HG03025 (cell line): ENCODE results near the gene FAM20C.
"Not testable (repeated sequence)": the region's sequence is repeated elsewhere in the genome, so short reads cannot be mapped to it uniquely, and the experiment has no call there.

Experiments
- ATAC-seq: cut with Tn5 transposase; IDR thresholded peaks from one replicate; pipeline ENCODE4 v1.9.1; 2021; ENCODE audit warnings: mild to moderate bottlenecking, moderate library complexity; ENCODE audit not compliant: unreplicated experiment, low FRiP score

FAM20C gene

DNA sequence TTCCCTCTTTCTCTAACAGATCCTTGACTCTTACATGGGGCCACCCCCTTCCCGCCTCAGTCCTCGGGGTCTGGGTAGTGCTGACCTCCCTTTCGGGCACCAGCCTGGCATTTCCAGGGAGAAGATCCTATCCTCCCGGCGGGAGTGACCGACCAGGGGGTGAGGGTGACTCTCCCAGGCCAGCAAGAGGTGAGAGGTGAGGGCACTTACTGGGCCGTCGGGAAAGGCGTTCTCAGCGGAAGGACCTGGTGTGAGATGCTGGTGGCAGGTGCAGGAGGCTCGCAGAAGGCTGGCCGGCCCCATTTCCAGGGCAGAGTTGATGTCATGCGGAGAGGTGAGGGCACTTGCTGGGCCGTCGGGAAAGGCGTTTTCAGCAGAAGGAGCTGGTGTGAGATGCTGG, 93.4 kb downstream of the FAM20C start:
- no peak for ATAC-seq

DNA sequence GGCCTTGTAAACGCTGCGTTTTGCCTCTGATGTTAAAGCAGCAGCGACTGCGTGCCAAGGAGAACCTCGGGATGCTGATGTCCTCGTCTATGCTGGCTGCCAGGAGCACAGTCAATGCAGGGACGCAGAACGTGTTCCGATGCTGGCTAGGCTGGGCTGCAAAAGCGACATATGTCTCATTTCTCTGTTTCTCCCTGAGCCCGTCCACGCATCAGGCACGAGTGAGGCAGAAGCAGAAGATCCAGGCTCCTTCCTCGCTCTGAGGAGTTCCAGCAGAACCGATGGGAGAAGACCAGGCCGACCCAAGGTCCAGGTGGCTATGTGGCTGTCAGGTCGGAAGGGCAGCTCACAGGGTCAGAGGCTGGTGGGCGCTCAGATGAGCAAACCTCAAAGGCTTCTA, 93.9 kb downstream of the FAM20C start:
- no peak for ATAC-seq

DNA sequence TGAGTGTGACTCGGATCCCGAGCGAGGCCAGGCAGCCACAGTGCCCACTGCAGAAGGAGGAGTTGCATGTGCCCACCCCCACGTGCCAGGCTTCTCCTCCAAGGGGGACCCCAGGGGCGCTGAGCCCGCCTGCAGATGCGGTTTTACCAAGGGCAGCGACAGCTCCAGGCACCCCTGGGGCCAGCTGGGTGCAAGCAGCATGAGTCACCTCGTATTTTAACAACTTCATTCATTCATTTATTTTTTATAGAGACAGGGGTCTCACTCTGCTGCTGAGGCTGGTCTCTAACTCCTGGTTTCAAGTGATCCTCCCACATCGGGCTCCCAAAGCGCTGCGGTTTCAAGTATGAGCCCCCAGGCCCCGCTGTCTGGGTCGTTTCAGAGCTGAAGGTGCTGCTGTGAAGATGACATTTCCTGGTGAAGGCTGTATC, 96.3 kb downstream of the FAM20C start:
- no peak for ATAC-seq

DNA sequence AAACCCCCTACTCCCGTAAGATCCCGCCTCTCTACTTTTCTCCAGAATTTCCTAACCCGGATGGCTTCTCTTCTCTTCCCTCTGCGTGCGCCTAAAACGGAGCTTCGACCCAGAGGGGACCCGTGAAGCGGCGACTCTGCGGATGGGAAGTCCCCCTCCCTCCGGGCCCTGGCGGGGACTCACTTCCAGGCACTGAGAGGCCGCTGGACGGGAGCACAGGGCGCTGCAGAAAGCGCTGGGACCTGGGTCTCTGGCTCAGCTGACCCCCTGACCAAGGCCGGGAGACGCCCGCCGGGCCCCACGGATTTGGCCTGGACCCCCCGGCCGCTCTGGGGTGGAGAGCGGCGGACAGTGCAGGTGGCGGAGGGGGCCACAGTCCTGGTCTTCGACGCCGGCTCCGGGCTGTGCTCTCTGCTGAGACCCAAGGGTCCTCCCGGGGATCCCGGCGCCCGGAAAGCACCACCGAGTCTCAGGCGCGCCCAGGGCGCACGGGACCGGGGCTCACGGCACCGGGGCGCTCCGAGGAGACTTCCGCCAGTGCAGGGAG, 96.9 kb downstream of the FAM20C start:
- ATAC-seq, result no peak

DNA sequence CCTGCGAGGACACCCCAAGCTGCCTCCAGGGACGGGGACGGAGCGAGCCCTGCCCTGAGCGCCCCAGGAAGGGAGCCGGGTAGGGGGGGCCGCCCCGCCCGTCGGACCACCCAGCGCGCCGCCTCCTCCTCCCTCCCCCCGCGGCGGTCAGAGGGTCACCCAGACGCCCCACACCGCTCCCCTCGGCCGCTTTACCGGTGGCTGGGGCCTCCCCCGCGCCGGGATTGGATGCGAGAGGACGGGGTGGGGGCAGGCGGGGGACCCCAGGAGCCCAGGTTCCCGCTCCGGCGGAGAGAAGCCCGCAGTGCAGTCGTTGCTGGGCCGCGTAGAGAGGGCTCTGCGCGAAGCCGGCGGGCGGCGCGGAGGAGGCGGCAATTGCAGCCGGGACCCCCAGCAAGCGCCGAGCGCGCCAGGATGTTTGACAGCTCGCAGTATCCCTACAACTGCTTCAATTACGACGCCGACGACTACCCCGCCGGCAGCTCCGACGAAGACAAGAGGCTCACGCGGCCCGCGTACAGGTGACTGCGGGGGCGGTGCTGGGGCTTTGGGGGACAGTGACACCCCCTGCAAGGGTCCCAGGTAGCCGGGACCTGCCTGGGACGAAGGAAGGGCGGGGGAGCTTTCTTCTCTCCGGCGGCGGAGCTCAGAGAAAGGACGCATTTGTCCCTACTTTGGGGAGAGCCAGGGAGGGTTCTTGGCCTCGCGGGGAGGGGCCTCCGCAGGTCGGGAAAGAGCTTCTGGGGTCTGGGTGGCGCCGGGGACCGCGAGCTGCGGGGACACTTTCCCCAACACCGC, 97.6 kb downstream of the FAM20C start, which contains the start of gene FOXL3:
Gene FOXL3, plus strand, starts transcription at position 415 of the 798 bp plus-strand sequence. Its CDS starts 0 bp downstream, at position 415.
- ATAC-seq, result no peak

DNA sequence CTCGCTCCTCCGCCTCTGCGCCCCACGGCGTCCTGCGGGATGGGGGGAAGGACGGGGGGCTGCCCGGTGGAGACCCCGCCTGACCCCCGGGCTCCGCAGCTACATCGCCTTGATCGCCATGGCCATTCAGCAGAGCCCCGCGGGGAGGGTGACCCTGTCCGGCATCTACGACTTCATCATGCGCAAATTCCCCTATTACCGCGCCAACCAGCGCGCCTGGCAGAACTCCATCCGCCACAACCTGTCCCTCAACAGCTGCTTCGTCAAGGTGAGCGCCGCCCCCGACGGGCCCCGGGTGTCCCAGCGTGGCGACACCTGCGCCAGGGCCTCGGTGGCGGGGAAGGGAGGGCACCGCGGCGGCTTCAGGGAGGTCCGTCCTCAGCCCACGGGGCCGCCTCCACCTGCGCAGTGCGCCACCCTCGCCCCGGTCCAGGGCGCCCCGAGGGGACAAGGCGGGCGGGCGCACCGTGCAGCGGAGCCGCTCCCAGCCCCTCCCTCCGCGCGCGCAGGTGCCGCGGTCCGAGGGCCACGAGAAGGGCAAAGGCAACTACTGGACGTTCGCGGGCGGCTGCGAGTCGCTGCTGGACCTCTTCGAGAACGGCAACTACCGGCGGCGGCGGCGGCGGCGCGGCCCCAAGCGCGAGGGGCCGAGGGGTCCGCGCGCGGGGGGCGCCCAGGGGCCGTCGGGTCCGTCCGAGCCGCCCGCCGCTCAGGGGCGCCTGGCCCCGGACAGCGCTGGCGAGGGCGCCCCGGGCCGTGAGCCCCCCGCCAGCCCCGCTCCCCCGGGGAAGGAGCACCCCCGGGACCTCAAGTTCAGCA, 98.4 kb downstream of the FAM20C start:
- ATAC-seq, result no peak

DNA sequence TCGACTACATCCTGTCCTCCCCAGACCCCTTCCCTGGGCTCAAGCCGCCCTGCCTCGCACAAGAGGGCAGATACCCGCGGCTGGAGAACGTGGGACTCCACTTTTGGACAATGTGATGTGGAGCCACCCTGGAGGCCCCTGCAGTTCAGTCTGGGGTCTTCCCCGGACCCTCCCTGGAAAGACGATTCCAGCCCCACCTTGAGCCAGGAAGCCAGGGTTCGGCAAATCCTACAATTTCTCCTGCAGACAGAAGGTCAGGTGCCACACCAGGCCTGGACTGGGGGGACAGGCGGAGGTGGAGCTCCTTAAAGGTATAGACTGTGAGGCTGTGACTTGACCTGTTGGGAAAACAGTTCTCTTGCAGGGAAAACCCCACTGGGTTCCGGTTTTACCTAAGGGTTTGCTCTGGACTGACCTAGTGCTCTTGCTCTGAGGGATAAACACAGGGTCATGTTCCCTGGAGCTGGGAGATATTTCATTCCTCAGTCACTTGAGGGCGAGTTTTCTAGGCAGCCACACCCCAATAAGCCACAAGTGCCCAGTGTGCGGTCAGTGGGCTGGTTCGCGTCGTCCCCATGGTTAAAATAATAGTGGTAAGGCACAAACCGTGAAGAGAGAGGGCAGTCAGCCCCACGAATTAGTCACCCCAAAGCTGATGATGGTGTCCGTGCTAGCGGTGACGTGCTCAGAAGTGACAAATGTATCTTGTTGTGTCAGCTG, 99.2 kb downstream of the FAM20C start:
- ATAC-seq, result no peak

DNA sequence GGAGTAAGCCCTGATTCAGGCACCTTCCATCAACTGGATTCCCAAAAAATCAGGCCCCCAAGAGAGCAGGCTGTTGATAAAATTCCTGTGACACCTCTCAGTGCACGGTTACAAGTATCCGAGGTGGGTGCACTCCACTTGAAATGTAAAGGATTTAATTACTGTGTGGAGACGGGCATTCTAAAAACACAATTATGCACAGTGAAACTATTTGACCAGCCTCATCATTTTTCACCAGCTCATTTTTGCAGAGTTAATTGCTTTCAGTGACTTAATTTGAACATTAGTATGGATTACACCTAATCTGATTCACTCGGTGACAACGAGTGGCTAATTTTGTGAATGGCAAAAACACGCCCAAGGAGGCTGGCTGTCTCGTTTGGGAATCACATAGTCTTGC, 99.9 kb downstream of the FAM20C start:
- ATAC-seq, result no peak

DNA sequence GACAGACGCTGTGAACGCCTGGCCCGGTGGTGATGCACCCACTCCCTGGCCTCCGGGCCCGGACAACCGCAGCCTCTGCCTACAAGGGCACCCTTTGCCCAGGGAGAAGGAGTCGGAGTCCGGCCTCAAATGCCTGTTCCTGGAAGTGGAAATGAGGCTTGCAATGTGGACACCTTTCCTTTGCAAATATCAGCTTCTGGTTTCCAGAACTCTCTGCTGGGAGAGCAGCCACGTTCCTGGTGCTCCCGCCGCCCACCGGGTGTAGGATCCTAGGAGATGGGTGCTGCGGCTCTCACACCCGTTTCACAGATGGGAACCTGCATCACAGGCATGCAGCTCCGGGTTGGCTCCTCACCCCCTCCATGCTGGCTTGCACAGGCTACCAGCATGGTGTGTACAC, 100.5 kb downstream of the FAM20C start:
- no peak for ATAC-seq

DNA sequence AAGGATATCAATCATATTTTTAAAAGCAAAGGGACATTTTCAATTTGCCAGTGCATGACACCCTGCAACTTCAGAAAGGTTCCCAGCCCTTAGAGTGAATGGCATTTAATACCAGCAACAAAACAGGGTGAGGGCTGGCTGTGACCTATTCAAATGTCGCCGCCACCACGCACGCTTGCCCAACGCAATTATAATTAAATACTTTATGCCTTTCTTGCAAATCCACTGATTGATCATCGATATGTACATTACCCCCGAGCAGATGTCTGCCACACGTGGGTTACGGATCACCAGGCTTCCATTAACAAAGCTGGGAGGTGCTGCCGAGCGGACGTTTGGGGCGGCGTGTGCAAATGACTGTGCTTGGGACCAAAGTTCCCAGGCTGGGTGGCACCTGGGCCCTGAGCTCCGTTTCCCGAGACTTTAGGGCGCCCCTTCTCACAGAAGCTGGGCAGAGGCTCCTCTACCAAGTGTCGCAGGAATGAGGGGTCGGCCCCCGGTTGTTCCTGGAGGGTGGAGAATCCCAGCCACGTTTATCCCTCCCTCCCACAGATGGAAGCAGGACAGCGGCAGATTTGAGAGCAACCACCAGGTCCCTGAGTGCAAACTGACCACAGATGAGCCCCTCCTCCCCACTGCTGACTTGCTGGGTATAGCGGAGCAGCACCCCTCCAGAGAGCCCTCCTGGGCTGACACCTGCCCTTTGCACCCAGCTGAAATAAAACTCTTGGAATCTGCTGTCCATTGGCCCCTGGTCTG, 101.5 kb downstream of the FAM20C start:
- ATAC-seq, result no peak

DNA sequence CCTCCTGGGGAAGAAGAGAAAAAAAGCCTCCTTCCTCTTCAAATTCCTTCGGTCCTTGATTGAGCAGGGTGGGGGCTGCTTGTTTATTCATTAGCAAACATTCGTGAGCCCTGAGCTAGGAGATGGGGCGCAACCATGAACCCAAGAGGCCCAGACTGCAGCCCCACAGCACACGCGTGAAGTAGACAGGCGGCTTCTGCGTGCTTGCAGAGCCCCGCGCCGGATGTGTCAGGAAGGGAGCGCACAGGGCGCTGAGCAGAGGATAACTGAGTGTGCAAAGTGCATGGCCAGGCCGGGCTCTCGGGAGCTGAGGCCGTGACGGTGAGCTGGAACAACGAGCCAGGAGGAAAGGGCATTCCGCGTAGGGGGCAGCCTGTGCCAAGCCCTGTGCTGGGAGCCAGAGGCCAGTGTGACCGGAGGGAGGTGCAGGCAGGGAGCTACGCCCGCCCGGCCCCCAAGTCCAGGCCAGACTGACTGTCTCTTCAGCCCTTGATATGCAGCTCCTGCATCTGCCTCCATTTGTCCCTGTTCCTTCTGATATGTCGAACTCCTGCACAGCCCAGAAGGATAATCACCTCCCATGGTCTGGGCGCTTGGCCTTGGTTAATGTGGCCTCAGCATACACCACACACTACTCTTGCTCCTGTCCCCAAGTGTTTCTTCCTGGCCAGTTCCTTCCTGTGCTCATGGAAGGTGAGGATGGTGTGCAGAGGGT, 102.2 kb downstream of the FAM20C start:
- ATAC-seq, result no peak

DNA sequence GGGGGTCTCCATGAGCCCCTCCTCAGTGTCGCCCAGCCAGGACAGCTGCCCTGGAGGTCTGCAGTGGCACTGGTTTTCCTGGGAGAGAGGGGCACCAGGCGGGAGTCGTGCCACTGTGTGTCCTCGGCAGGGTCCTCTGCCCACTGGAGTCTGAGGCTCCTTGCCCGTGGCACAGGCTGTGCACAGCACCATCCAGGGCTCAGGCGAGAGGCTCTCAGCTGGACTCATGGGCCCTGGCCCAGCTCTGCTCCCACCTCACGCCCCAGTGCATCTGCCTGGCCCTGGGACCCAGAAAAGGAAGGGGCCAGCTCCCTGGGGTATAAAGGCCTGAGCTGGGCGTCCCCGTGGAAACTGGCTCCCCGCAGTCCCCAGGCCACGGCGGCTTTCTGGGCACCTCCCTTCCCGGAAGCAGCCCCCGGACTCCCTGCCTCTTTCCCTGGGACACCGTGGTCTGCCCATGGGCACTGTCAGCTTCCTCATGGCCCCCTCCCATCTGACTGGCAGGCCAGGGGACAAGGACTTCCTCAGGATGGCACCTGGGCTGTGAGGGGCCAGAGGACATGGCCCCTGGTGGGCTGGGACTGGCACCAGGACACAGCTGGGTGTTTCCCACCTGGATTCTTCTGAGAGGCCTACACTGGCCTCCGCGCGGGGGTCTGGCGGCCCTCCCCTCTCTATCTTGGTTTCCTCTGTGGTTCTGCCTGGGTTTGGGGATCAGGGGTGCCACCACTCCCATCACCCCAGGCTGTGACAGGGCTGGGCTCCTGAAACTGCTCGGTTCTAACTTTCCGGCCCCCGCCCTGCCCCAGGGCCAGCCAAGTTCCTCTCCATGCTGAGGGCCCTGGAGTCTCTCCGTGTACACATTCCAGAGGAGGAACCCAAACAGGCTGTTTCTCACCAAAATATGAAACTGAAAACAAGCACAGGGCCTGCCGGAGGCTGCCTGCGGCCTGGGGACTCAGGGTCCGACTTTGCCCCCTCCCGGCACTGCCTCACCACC, 103.1 kb downstream of the FAM20C start:
- ATAC-seq, result no peak

DNA sequence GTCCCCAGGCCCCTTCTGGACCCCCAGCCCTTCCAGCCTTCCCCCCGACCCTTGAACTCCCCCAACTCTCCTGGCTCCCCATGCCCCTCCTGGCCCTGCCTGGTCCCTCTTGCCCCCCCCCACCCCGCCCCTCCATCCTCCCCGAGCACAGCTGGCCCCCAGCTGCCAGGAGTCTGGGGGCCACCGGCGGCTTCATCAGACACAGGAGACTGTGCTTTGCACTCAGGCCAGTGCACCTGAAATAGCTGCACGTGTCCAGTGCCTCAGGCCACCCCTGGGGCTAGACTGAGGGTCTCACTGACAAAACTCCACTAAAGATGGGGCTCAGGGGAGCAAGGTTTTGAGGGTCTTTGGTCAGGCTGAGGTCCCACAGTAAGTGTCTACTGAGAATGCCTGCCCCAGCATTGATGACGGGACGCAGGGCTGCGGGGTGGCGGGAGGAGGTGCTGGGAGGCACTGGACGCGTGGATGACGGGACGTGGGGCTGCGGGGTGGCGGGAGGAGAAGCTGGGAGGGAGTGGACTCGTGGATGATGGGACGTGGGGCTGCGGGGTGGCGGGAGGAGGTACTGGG, 104.1 kb downstream of the FAM20C start:
- no peak for ATAC-seq

DNA sequence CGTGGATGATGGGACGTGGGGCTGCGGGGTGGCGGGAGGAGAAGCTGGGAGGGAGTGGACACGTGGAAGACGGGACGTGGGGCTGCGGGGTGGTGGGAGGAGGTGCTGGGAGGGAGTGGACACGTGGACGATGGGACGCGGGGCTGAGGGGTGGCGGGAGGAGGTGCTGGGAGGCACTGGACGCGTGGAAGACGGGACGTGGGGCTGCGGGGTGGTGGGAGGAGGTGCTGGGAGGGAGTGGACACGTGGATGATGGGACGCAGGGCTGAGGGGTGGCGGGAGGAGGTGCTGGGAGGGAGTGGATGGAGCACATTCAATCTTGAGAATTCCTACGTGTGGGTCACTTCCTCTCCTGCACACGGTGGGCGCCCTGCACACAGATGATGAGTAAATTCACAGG, 104.8 kb downstream of the FAM20C start:
- not testable (repeated sequence) for ATAC-seq

DNA sequence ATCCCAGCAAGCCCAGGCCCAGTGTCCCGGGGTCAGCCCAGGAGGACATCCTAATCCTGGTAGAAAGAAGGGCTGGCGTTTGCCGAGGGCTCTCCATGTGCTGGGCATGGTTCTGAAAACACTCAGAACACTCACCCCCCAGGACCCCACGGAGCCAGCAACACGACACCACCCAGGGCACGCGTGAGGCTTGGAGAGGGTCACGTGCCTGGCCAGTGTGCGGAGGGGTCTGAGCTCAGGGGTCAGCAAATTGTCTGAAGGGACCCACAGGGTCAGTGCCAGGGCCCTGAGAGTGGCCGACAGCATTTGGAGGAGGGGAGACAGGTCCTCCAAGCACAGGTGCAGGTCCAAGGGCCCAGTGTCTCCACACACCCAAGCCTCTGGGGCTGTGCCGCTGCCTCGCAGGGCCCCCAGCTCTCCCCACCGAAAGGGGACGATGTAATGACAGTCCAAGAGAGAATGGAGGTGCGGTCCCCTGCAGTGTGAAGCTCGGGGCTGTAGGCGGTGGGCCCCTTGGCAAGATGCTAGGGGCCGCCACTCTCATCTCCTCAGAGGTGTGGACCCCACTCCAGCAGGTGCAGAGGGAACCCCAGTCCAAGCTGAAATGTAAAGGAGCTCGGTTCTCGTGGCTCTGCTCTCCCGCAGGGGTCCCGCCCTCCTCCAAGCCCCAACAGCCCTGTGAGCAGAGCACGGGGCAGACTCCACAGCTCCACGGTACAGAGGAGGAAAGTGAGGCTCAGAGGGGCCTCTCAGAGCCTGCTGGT, 105.4 kb downstream of the FAM20C start:
- no peak for ATAC-seq

DNA sequence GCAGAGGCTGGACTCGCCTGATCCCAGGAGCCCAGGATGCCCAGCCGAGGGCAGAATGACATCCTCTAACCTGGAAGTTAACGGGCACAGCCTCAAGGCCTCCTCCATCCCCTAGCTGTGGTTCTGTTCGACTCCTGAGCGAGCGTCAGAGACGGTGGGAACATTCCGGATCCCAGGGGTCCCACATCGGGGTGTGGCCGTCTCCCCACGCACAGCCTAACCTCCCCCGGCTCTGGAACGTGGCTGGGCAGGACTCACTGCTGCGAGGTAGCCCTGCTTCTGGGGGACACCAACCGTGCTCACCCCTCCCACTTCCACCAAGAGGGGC, 106.0 kb downstream of the FAM20C start:
- ATAC-seq, result no peak

DNA sequence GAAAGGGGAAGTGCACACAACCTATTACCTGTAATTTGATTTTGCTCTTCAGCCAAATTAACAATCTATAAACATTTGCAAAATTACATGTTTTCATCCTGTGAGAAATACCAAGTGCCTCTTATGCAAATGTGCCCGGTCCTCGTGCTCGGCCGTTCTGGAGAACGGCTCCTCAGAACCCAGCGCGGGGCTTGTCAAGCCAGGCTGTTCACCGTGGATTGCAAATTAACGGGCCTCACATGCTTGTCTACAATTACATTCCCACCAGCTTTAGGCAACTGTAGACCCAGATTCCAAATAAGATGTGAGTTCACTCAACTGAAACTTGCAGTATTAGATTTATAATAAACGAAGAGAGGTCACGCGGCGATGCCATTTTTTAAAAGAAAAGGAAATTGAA, 106.4 kb downstream of the FAM20C start:
- ATAC-seq, result no peak
